ENCODE data around the gene TUBGCP2. TPM values are rescaled to one million over a fixed set of nuclear protein-coding genes. Genes with fewer than 3 reads are reported as not detected.

TUBGCP2 gene
- polyA plus RNA-seq, 1 donor (not counting 4 experiments of a cell fraction or from before 2014, with no cell fraction given) = 55.8 TPM

- Histone ChIP-seq H3K27ac (ENCODE audit: control insufficient read depth, insufficient read depth, low read length) (no peak overlapping the region), H3K4me2 (ENCODE audit: control insufficient read depth, extremely low read depth, insufficient read depth, low read depth, low read length) (no peak overlapping the region), H3K9ac (ENCODE audit: control insufficient read depth, extremely low read depth, insufficient read depth, low read length) (no peak overlapping the region), H4K20me1 (ENCODE audit: control insufficient read depth, extremely low read depth, insufficient read depth, low read length) (no peaks in the 10 kb centered on the region), H3K9me1 (ENCODE audit: control insufficient read depth, extremely low read depth, insufficient read depth, low read length) (no peaks in the 10 kb centered on the region), H3K27me3 (ENCODE audit: control insufficient read depth, extremely low read depth, insufficient read depth, low read length) (peaks cover 51% of the 10 kb centered on the region), H3K36me3 (ENCODE audit: control insufficient read depth in 2 of 2, extremely low read depth in 1 of 2, insufficient read depth in 2 of 2, low read length in 2 of 2) (no peaks in the 10 kb centered on the region), H2AFZ (ENCODE audit: control insufficient read depth, low read length) (no peak overlapping the region), H3K4me3 (ENCODE audit: control insufficient read depth in 2 of 3, extremely low read depth in 1 of 3, insufficient read depth in 2 of 3, low read depth in 1 of 3, low read length in 3 of 3) (no peak overlapping the region), H3K9me3 (ENCODE audit: control insufficient read depth, low read depth, low read length) (no peaks in the 10 kb centered on the region), H3K4me1 (ENCODE audit: control insufficient read depth, extremely low read depth, insufficient read depth, low read length) (peaks cover 8% of the 10 kb centered on the region), H3K79me2 (ENCODE audit: control insufficient read depth, insufficient read depth, low read length) (no peaks in the 10 kb centered on the region)
- FAIRE-seq (no peak), DNase-seq (ENCODE audit: low read depth, low spot score) (no peak)
- dilution Hi-C loops (cut with MboI; ENCODE audit: extremely low pct_ligation_motif_present, low sequenced_read_pairs) = no loop called here
- TF ChIP-seq CTCF (optimal IDR thresholded peaks at IDR 0.05 in 1 of 3, IDR thresholded peaks at IDR 0.05 in 1 of 3, conservative IDR thresholded peaks at IDR 0.05 in 1 of 3; ENCODE audit: extremely low read depth in 1 of 3, insufficient read depth in 2 of 3, low read length in 3 of 3) (no peak), EZH2 (IDR thresholded peaks at IDR 0.05; ENCODE audit: low read length) (peak; percentile 27)
These were observed 18.3 kb upstream of the TUBGCP2 start for GRCh38 chr10:133326745-133327650.

- Histone ChIP-seq H3K36me3 (ENCODE audit: control insufficient read depth in 2 of 2, extremely low read depth in 1 of 2, insufficient read depth in 2 of 2, low read length in 2 of 2) (no peaks in the 10 kb centered on the region), H3K9me1 (ENCODE audit: control insufficient read depth, extremely low read depth, insufficient read depth, low read length) (no peaks in the 10 kb centered on the region), H3K27me3 (ENCODE audit: control insufficient read depth, extremely low read depth, insufficient read depth, low read length) (peaks cover 50% of the 10 kb centered on the region), H3K4me2 (ENCODE audit: control insufficient read depth, extremely low read depth, insufficient read depth, low read depth, low read length) (peak overlapping the region; percentile 62), H2AFZ (ENCODE audit: control insufficient read depth, low read length) (no peak overlapping the region), H3K9ac (ENCODE audit: control insufficient read depth, extremely low read depth, insufficient read depth, low read length) (no peak overlapping the region), H4K20me1 (ENCODE audit: control insufficient read depth, extremely low read depth, insufficient read depth, low read length) (no peaks in the 10 kb centered on the region), H3K9me3 (ENCODE audit: control insufficient read depth, low read depth, low read length) (no peaks in the 10 kb centered on the region), H3K4me3 (ENCODE audit: control insufficient read depth in 2 of 3, extremely low read depth in 1 of 3, insufficient read depth in 2 of 3, low read depth in 1 of 3, low read length in 3 of 3) (no peak overlapping the region), H3K79me2 (ENCODE audit: control insufficient read depth, insufficient read depth, low read length) (no peaks in the 10 kb centered on the region), H3K27ac (ENCODE audit: control insufficient read depth, insufficient read depth, low read length) (no peak overlapping the region), H3K4me1 (ENCODE audit: control insufficient read depth, extremely low read depth, insufficient read depth, low read length) (peaks cover 8% of the 10 kb centered on the region)
- DNase-seq (ENCODE audit: low read depth, low spot score) = no peak
- dilution Hi-C loops (cut with MboI; ENCODE audit: extremely low pct_ligation_motif_present, low sequenced_read_pairs) = no loop called here
- no peak for FAIRE-seq
- TF ChIP-seq EZH2 (IDR thresholded peaks at IDR 0.05; ENCODE audit: low read length) (peak; percentile 78), CTCF (optimal IDR thresholded peaks at IDR 0.05 in 1 of 3, IDR thresholded peaks at IDR 0.05 in 1 of 3, conservative IDR thresholded peaks at IDR 0.05 in 1 of 3; ENCODE audit: extremely low read depth in 1 of 3, insufficient read depth in 2 of 3, low read length in 3 of 3) (no peak)
These were observed 17.5 kb upstream of the TUBGCP2 start for GRCh38 chr10:133326223-133326551.

Measured in keratinocyte (primary cell).